HG02884 (cell line): ENCODE measurements around the gene ARFGEF2.
"Not testable (repeated sequence)": the region's sequence is repeated elsewhere in the genome, so short reads cannot be mapped to it uniquely, and the experiment has no call there.

Source experiments
- ATAC-seq: cut with Tn5 transposase; IDR thresholded peaks from one replicate; pipeline ENCODE4 v1.9.1; 2021; ENCODE audit warnings: mild to moderate bottlenecking, moderate library complexity; ENCODE audit not compliant: unreplicated experiment

ARFGEF2 gene

GRCh38 chr20:48951041-48951440, 29.5 kb downstream of the ARFGEF2 start:
- no peak for ATAC-seq

- ATAC-seq, result no peak
These were observed 30.1 kb downstream of the ARFGEF2 start for GRCh38 chr20:48951646-48952045.

GRCh38 chr20:48952656-48953055, 31.1 kb downstream of the ARFGEF2 start:
- no peak for ATAC-seq

- ATAC-seq, result no peak
These were observed 32.1 kb downstream of the ARFGEF2 start for GRCh38 chr20:48953653-48954052.

GRCh38 chr20:48956052-48956451, 34.5 kb downstream of the ARFGEF2 start:
- no peak for ATAC-seq

GRCh38 chr20:48957053-48957481, 35.6 kb downstream of the ARFGEF2 start:
- ATAC-seq, result no peak

- ATAC-seq, result no peak
These were observed 36.0 kb downstream of the ARFGEF2 start for GRCh38 chr20:48957533-48957932.

GRCh38 chr20:48958743-48959142, 37.2 kb downstream of the ARFGEF2 start:
- no peak for ATAC-seq

- ATAC-seq, result no peak
These were observed 38.5 kb downstream of the ARFGEF2 start for GRCh38 chr20:48959899-48960550.

GRCh38 chr20:48962421-48962820, 40.9 kb downstream of the ARFGEF2 start:
- no peak for ATAC-seq

- no peak for ATAC-seq
These were observed 41.7 kb downstream of the ARFGEF2 start for GRCh38 chr20:48962976-48963771.

- ATAC-seq, result no peak
These were observed 43.8 kb downstream of the ARFGEF2 start for GRCh38 chr20:48965189-48965910.

GRCh38 chr20:48970681-48971365, 49.3 kb downstream of the ARFGEF2 start:
- ATAC-seq, result no peak

- ATAC-seq, result no peak
These were observed 50.4 kb downstream of the ARFGEF2 start for GRCh38 chr20:48971956-48972355.

GRCh38 chr20:48972816-48973215, 51.3 kb downstream of the ARFGEF2 start:
- no peak for ATAC-seq

GRCh38 chr20:48975955-48976354, 54.4 kb downstream of the ARFGEF2 start:
- no peak for ATAC-seq

- not testable (repeated sequence) for ATAC-seq
These were observed 58.5 kb downstream of the ARFGEF2 start for GRCh38 chr20:48979980-48980379.

GRCh38 chr20:48983423-48984400, 62.2 kb downstream of the ARFGEF2 start:
- no peak for ATAC-seq

GRCh38 chr20:48984575-48985219, 63.2 kb downstream of the ARFGEF2 start:
- ATAC-seq, result no peak
